Cerebellar cortex (tissue), 1 donor: Measurements from ENCODE around the gene WASHC1.
"Not testable (repeated sequence)": the region's sequence is repeated elsewhere in the genome, so short reads cannot be mapped to it uniquely, and the experiment has no call there.

Source experiments
- DNase-seq: peaks from one replicate; pipeline ENCODE4 v3.0.0-alpha.2; 2015; ENCODE audit warnings: low spot score

The WASHC1 gene, protein sequence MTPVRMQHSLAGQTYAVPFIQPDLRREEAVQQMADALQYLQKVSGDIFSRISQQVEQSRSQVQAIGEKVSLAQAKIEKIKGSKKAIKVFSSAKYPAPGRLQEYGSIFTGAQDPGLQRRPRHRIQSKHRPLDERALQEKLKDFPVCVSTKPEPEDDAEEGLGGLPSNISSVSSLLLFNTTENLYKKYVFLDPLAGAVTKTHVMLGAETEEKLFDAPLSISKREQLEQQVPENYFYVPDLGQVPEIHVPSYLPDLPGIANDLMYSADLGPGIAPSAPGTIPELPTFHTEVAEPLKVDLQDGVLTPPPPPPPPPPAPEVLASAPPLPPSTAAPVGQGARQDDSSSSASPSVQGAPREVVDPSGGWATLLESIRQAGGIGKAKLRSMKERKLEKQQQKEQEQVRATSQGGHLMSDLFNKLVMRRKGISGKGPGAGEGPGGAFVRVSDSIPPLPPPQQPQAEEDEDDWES

DNA sequence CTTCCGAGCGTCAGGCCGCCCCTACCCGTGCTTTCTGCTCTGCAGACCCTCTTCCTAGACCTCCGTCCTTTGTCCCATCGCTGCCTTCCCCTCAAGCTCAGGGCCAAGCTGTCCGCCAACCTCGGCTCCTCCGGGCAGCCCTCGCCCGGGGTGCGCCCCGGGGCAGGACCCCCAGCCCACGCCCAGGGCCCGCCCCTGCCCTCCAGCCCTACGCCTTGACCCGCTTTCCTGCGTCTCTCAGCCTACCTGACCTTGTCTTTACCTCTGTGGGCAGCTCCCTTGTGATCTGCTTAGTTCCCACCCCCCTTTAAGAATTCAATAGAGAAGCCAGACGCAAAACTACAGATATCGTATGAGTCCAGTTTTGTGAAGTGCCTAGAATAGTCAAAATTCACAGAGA, at the start of gene WASHC1:
TSS of gene WASHC1 (minus strand) at position 101 of the 400 bp plus-strand sequence. CDS start 4,457 bp downstream, outside the sequence.
- DNase-seq = not testable (repeated sequence)

DNA sequence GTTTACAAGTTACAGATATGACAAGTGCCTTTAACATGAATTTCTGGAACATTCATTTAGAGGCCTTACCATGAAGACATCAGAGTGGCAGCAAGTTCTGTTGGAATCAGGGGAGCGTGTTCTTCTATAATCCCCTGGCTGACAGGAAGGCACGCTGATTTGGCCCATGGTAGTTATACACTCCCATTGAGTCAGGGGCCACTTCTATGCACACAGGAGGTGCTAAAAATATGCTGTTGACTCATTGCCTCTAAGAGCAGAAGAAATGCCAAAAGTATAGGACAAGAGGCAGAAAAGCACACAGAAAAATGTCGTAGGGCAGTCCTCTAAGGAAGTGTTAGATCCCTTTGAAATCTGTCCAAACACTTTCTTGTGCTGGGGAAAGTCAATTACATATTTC, 49.1 kb upstream of the WASHC1 start:
- DNase-seq = not testable (repeated sequence)

GRCh38 chr9:76389-76788, 47.1 kb upstream of the WASHC1 start:
- DNase-seq = not testable (repeated sequence)

GRCh38 chr9:73900-74525, 44.8 kb upstream of the WASHC1 start:
- not testable (repeated sequence) for DNase-seq

DNA sequence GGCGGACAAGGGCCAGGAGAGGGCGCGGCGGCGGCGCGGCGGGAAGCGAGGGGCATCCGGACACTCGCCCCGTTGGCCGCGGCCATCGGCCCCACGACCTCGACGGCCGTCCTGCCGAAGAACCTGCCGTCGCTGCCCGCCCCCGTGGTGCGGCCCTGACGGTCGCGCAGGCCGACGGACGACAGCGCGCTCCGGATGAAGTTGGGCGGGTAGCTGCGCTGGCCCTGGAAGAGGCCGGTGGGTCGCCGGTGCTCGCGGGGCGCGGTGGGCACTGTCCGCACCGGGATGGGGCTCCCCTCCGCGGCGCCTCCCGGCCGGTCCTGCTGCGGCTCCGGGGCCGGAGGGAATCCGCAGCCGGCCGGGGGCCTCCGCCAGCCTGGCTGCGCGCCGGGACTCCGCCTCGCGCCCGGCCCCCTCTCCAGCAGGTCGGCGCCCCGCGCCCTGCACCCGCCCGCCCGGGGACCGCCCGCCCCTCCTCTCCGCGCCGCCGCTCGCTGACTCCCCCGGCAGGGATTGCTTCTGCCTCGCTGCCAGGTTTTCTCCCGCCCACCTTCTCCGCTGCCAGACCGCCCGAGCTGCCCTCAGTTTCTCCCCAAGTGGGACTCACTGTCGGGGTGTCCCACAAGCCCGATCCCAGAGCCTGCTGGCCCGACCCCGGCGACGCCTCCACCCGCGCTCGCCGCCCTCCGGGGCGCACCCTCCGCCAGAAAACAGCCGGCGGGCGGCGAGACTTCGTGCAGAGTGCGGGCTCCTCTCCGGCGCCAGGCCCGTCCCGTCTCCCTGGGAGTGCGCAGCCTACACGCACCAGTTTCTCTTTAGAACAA, 44.0 kb upstream of the WASHC1 start:
- DNase-seq = not testable (repeated sequence)

GRCh38 chr9:63031-63629, 33.9 kb upstream of the WASHC1 start:
- not testable (repeated sequence) for DNase-seq

GRCh38 chr9:52678-53077, 23.4 kb upstream of the WASHC1 start:
- not testable (repeated sequence) for DNase-seq

- not testable (repeated sequence) for DNase-seq
These were observed 19.1 kb upstream of the WASHC1 start for GRCh38 chr9:48190-48842.

DNA sequence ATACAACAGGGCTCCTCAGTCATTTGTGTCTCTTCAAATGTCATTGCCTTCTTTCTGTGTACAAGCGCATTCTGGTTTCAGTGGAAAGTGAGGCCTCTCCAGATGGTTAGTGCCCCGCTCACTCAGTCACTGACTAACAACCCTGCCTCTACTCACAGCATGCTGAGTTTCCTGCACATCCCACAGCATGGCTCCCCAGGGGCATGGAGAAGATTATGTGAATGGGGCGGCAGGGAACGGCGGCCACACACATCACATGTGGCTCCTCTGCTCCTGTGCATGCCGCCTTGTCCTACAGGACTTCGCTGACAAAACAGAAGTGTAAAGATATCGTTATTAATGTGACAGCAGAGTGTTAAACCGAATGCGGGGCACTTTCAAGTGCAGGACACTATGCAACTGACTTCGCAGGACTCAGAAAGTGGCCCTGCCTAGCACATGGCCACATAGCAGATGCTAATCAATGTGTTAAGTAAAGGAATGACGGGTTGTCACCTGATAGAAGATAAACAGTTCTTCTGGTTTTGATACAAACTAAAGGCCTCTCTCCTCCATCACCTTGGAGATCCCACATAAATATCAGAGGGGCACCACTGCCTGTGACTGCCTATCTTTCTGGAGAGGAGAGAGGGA, 17.5 kb upstream of the WASHC1 start:
- DNase-seq = not testable (repeated sequence)

DNA sequence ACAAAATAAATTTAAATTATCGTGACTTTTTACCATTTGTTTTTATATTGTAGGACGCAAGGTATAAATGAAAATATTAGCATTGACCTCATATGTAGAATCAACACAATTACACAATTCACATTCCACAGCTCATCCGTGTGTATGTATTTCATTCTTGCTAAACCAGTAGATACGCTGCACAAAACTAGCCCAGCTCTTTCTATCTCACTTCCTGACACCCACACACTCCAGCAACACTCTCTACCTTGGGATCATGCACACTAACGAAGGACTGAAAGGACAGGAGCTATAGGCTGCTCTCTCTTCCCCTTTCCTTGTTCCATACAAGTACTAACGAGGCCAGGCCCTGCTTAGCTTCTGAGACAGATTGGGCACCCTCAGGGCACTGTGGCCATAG, 16.9 kb upstream of the WASHC1 start:
- not testable (repeated sequence) for DNase-seq

DNA sequence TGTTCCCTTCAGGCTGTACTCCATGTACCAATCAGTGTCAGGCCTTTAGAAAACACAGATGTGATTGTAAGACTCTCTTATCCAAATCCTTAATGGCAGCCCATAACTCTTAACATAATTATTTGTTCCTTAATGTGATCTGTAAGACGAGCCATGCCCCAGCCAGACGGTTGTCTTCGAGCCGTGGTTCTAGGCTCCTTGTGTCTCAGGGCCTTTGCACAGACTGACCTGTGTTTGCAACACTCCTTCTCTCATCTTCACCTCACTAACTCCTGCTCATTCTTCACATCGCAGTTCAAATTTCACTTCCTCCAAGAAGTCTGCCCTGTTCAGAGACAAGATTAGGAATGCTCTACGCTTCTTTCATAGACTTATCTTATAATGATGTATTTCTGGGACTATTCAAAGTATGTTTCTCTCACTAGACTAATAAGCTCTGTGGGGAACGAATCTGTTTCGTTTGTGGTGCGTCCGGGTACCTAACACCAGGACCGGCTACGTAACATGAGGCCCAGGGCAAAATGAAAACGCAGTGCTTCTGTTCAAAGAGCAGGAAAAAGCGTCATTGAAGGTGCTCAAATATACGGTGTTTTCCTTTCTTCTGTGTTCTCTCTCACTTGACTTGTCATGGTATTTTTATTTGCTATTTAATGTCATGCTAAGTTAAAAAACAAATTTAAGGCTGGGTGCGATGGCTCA, 16.1 kb upstream of the WASHC1 start:
- not testable (repeated sequence) for DNase-seq

GRCh38 chr9:44416-44815, 15.2 kb upstream of the WASHC1 start:
- DNase-seq = not testable (repeated sequence)

- not testable (repeated sequence) for DNase-seq
These were observed 14.4 kb upstream of the WASHC1 start for GRCh38 chr9:43636-44035.

DNA sequence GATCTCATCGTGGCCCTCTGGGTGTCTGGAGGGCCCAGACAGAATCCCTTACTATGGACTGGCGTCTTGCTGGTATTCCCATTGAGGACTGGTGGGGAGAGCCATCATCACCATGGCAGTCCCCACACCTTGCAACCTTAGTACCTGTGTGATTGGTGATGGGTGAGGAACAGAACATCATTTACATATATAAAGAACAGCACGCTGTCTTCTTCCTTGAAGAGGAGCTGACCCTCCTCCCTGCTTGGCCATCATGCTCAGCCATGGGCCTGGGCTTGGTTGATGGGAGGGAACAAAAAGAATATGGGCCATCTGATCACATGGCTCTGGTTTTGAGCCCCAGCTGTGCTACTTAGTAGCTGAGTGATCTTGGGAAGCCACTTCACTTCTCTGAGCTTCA, 13.9 kb upstream of the WASHC1 start:
- DNase-seq = not testable (repeated sequence)

DNA sequence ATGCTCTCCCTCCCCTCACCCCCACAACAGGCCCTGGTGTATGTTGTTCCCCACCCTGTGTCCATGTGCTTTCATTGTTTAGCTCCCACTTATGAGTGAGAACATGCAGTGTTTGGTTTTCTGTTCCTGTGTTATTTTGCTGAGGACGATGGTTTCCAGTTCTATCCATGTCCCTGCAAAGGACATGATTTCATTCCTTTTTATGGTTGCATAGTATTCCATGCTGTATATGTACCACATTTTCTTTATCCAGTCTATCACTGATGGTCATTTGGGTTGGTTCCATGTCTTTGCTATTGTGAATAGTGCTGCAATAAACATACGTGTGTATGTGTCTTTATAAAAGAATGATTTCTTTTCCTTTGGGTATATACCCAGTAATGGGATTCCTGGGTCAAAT, 12.6 kb upstream of the WASHC1 start:
- DNase-seq = not testable (repeated sequence)

GRCh38 chr9:41261-41676, 12.0 kb upstream of the WASHC1 start:
- DNase-seq = not testable (repeated sequence)

- DNase-seq = not testable (repeated sequence)
These were observed 3.1 kb upstream of the WASHC1 start for GRCh38 chr9:32308-32707.

DNA sequence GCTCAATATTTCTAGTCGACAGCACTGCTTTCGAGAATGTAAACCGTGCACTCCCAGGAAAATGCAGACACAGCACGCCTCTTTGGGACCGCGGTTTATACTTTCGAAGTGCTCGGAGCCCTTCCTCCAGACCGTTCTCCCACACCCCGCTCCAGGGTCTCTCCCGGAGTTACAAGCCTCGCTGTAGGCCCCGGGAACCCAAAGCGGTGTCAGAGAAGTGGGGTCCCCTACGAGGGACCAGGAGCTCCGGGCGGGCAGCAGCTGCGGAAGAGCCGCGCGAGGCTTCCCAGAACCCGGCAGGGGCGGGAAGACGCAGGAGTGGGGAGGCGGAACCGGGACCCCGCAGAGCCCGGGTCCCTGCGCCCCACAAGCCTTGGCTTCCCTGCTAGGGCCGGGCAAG, 481 bp downstream of the WASHC1 start:
- DNase-seq = not testable (repeated sequence)

DNA sequence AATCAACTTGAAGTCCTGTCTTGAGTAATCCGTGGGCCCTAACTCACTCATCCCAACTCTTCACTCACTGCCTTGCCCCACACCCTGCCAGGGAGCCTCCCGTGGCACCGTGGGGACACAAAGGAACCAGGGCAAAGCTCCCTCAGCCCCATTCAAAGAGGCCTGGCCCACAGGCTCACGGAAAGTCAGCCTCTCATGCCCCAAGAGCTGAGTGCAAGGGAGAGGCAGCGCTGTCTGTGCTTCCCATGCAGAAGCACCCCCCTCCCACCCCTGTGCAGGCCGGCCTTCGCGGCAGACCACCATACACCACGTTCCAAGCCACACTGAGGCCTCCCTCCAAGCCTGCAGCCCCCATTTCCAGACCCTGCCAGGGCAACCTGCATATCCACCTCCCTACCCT, 7.6 kb downstream of the WASHC1 start:
- DNase-seq = not testable (repeated sequence)

GRCh38 chr9:16875-17274, 12.4 kb downstream of the WASHC1 start:
- DNase-seq = not testable (repeated sequence)
